ENCODE data around the gene MAN2B2. TPM values are rescaled to one million over a fixed set of nuclear protein-coding genes. Genes with fewer than 3 reads are reported as not detected.

The MAN2B2 gene
- total and polyA plus RNA-seq, 2 of the 4 experiments (the other 2 are of a cell fraction) = 13.4 to 34.1 TPM

DNA sequence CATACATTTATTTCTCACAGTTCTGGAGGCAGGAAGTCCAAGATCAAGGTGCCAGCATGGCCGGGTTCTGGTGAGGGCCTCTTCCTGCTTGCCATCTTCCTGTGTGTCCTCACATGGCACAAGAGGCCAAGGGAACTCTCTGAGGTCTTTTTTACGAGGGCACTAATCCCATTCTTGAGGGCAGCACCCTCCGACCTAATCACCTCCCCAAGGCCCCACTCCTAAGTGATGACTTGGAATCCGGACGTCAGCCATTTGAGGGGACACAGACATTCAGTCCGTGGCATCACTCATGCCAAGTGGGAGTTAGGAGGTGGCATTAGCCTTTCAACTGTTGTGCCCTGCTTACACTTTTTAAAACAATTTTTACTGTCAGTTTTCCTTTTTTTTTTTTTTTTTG is 27.3 kb downstream of the MAN2B2 start:
- POLR2A ChIA-PET (ENCODE audit: unreplicated experiment) = no interaction called here
- dilution Hi-C loops (cut with HindIII; ENCODE audit: low sequenced_read_pairs, unreplicated experiment) = no loop called here

More for the DNA sequence above, 27.3 kb downstream of the MAN2B2 start:
- CTCF ChIA-PET = no interaction called here
- H2AFZ ChIP-seq (replicated peaks; ENCODE audit: low read length, poor library complexity) = no peak overlapping the region
- no peaks in the 10 kb centered on the region for H3K79me1 ChIP-seq (ENCODE audit: low read depth in 1 of 2, low read length in 2 of 2)
- H2BK20ac ChIP-seq (ENCODE audit: low read depth, low read length) = no peak overlapping the region
- in situ Hi-C loops (cut with MboI; ENCODE audit: low sequenced_read_pairs) = no loop called here
- no peak overlapping the region for H2BK120ac ChIP-seq (ENCODE audit: low read depth, low read length)
- no peak overlapping the region for H2BK5ac ChIP-seq (ENCODE audit: low read depth, low read length, poor library complexity, severe bottlenecking)
- no peak for DNase-seq
- no peak overlapping the region for H2AK5ac ChIP-seq (ENCODE audit: low read depth, low read length)
- no peak overlapping the region for H4K91ac ChIP-seq (ENCODE audit: insufficient read depth, low read depth, low read length)
- H3K9me3 ChIP-seq (ENCODE audit: control insufficient read depth, insufficient read depth, low read length) = peaks cover 9% of the 10 kb centered on the region
- no peak overlapping the region for H4K5ac ChIP-seq (ENCODE audit: low read depth, low read length)
- H3K23ac ChIP-seq (ENCODE audit: low read depth, low read length) = no peak overlapping the region
- WGBS, 2 experiments (ENCODE audit: extremely low coverage in 2 of 2, insufficient read length in 1 of 2) = no CpG with 5 or more reads among the region's 6 CpGs
- no peak overlapping the region for H3K4ac ChIP-seq (ENCODE audit: low read depth, low read length)
- no peak overlapping the region for H3K56ac ChIP-seq (ENCODE audit: extremely low read depth, insufficient read depth, low read length)
- peaks cover 48% of the 10 kb centered on the region for H3K36me3 ChIP-seq (ENCODE audit: control insufficient read depth, insufficient read depth, low read length)
- H2BK15ac ChIP-seq (ENCODE audit: low read depth, low read length) = no peak overlapping the region
- BruUV-seq (replicated peaks) = no TSS peak
- no peak overlapping the region for H4K8ac ChIP-seq (ENCODE audit: low read depth in 2 of 2, low read length in 2 of 2)
- no peaks in the 10 kb centered on the region for H4K20me1 ChIP-seq (ENCODE audit: insufficient read depth, low read length)
- 0 out of 2 replicates have a peak, but pooled peaks cover 6% of the 10 kb centered on the region for H3K9me1 ChIP-seq (ENCODE audit: insufficient read depth, low read length)
- intact Hi-C loops (cut with micrococcal nuclease) = no loop called here
- H3K4me1 ChIP-seq (ENCODE audit: control insufficient read depth, insufficient read depth, low read length) = no peaks in the 10 kb centered on the region
- no peak overlapping the region for H3K27ac ChIP-seq (ENCODE audit: insufficient read depth, low read length)
- ATAC-seq (ENCODE audit: low read depth) = no peak
- H3K14ac ChIP-seq (replicated peaks; ENCODE audit: low read depth, low read length) = no peak overlapping the region
- H3K18ac ChIP-seq (ENCODE audit: low read depth, low read length) = no peak overlapping the region
- no peak overlapping the region for H3K9ac ChIP-seq (ENCODE audit: low read depth, low read length)
- H3K4me3 ChIP-seq (ENCODE audit: insufficient read depth, low read depth, low read length) = no peak overlapping the region
- H3K27me3 ChIP-seq (ENCODE audit: control insufficient read depth, insufficient read depth, low read length) = no peaks in the 10 kb centered on the region
- TF ChIP-seq MXI1 (IDR thresholded peaks at IDR 0.05; ENCODE audit: borderline replicate concordance, low read depth, low read length) (no peak), BHLHE40 (IDR thresholded peaks at IDR 0.05; ENCODE audit: low read depth, low read length) (no peak), CHD1 (IDR thresholded peaks at IDR 0.05; ENCODE audit: low read depth, low read length) (no peak), MAFK (IDR thresholded peaks at IDR 0.05; ENCODE audit: low read depth, low read length) (no peak), POLR2A (IDR thresholded peaks at IDR 0.05; ENCODE audit: low read depth, low read length) (no peak), RAD21 (IDR thresholded peaks at IDR 0.05; ENCODE audit: low read length) (no peak), RFX5 (IDR thresholded peaks at IDR 0.05; ENCODE audit: low read depth, low read length) (no peak), SMC3 (IDR thresholded peaks at IDR 0.05; ENCODE audit: low read depth, low read length) (no peak), RCOR1 (IDR thresholded peaks at IDR 0.05; ENCODE audit: insufficient replicate concordance, low read length) (no peak)
- H3K4me2 ChIP-seq (ENCODE audit: low read depth, low read length) = no peak overlapping the region
- H2AK9ac ChIP-seq (replicated peaks; ENCODE audit: low read depth, low read length, poor library complexity) = no peak overlapping the region

Measured in IMR-90 (cell line).